ENCODE results near the gene HSPA1A.
"Not testable (repeated sequence)": the region's sequence is repeated elsewhere in the genome, so short reads cannot be mapped to it uniquely, and the experiment has no call there.

- TF ChIP-seq TAF1 (IDR thresholded peaks at IDR 0.05; ENCODE audit: borderline replicate concordance, low read depth, low read length); POLR2A (IDR thresholded peaks at IDR 0.05; ENCODE audit: low read depth, low read length): not testable (repeated sequence)
Measured at GRCh38 chr6:31823592-31824196, 8.4 kb downstream of the HSPA1A start.
